ENCODE data around the gene ARHGAP30. TPM values are rescaled to one million over a fixed set of nuclear protein-coding genes. Genes with fewer than 3 reads are reported as not detected.

The ARHGAP30 gene
- total RNA-seq, 2 experiments from 2014 or later: 277 to 281 TPM

DNA sequence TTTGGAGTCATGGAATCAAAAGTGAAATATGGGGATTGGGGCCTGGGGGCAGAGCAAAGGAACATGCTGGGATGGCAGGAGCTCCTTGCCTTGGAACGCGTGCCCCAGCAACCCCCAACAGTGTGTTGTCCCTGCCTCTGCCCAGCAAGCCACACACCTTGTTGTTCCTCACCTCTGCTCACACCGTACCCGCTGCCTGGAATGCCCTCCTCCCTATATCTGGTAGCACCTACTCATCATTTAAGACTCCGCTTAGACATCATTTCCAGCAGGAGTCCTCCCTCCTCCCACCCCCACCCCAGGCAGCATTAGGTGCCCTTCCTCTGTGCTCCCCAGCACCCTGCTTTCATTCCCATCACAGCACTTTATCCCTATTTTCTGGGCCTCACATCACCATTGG, 11.8 kb upstream of the ARHGAP30 start:
- CTCF ChIA-PET: interaction anchor here (1.6 to 16.9 kb wide), 3 partner anchors 11 to 16 kb away, joined by 7 to 292 read pairs (median 9); partner anchors contain the start of genes ARHGAP30 and KLHDC9
- Mint-ChIP-seq H3K4me3 (no peak overlapping the region), H3K36me3 (ENCODE audit: low read depth) (no peaks in the 10 kb centered on the region), H3K27ac (no peak overlapping the region), H3K9me3 (ENCODE audit: insufficient read depth) (no peaks in the 10 kb centered on the region), H3K27me3 (ENCODE audit: low read depth) (peaks cover 5% of the 10 kb centered on the region), H3K4me1 (ENCODE audit: low read depth) (peaks cover 3% of the 10 kb centered on the region)
- no peak for ATAC-seq
- POLR2A ChIA-PET: interaction anchor here (0.6 kb wide), 1 partner anchor 16 kb away, joined by 3 read pairs; no protein-coding TSS in a partner anchor
- no peak for DNase-seq

GRCh38 chr1:161080441-161081405, 11.0 kb upstream of the ARHGAP30 start:
- no peaks in the 10 kb centered on the region for H3K9me3 Mint-ChIP-seq (ENCODE audit: insufficient read depth)
- DNase-seq: no peak
- H3K4me3 Mint-ChIP-seq: no peak overlapping the region
- H3K27ac Mint-ChIP-seq: no peak overlapping the region
- peaks cover 5% of the 10 kb centered on the region for H3K27me3 Mint-ChIP-seq (ENCODE audit: low read depth)
- no peak for ATAC-seq
- POLR2A ChIA-PET: interaction anchor here (0.6 to 0.8 kb wide), 2 partner anchors 11 to 17 kb away, joined by 3 read pairs; partner anchors contain the start of gene ARHGAP30
- no peaks in the 10 kb centered on the region for H3K36me3 Mint-ChIP-seq (ENCODE audit: low read depth)
- H3K4me1 Mint-ChIP-seq (ENCODE audit: low read depth): peaks cover 3% of the 10 kb centered on the region
- CTCF ChIA-PET: interaction anchor here (2.2 to 16.9 kb wide), 3 partner anchors 10 to 16 kb away, joined by 9 to 292 read pairs (median 13); partner anchors contain the start of genes ARHGAP30 and KLHDC9

- POLR2A ChIA-PET: interaction anchor here (1.0 to 1.3 kb wide), 4 partner anchors 10 to 18 kb away, joined by 3 to 4 read pairs (median 4); partner anchors contain the start of gene ARHGAP30
Observed at GRCh38 chr1:161079436-161080110, 9.9 kb upstream of the ARHGAP30 start.

GRCh38 chr1:161077426-161077825, 7.7 kb upstream of the ARHGAP30 start:
- Mint-ChIP-seq H3K9me3 (ENCODE audit: insufficient read depth) (no peaks in the 10 kb centered on the region), H3K4me1 (ENCODE audit: low read depth) (peaks cover 26% of the 10 kb centered on the region), H3K36me3 (ENCODE audit: low read depth) (no peaks in the 10 kb centered on the region), H3K4me3 (no peak overlapping the region), H3K27ac (no peak overlapping the region), H3K27me3 (ENCODE audit: low read depth) (peaks cover 5% of the 10 kb centered on the region)
- DNase-seq (no peak), ATAC-seq (no peak)
- CTCF ChIA-PET: interaction anchor here (1.0 to 16.9 kb wide), 3 partner anchors 12 to 32 kb away, joined by 3 to 292 read pairs (median 3); partner anchors contain the start of genes KLHDC9, NECTIN4 and USF1
- POLR2A ChIA-PET: interaction anchor here (0.7 kb wide), 1 partner anchor 28 kb away, joined by 3 read pairs; no protein-coding TSS in a partner anchor

More at GRCh38 chr1:161079436-161080110, 9.9 kb upstream of the ARHGAP30 start:
- no peak overlapping the region for H3K27ac Mint-ChIP-seq
- H3K4me3 Mint-ChIP-seq: no peak overlapping the region
- no peaks in the 10 kb centered on the region for H3K9me3 Mint-ChIP-seq (ENCODE audit: insufficient read depth)
- CTCF ChIA-PET: interaction anchor here (2.2 to 16.9 kb wide), 2 partner anchors 9 to 18 kb away, joined by 13 to 292 read pairs; partner anchors contain the start of genes ARHGAP30 and KLHDC9
- no peaks in the 10 kb centered on the region for H3K36me3 Mint-ChIP-seq (ENCODE audit: low read depth)
- H3K27me3 Mint-ChIP-seq (ENCODE audit: low read depth): peaks cover 5% of the 10 kb centered on the region
- peaks cover 5% of the 10 kb centered on the region for H3K4me1 Mint-ChIP-seq (ENCODE audit: low read depth)
- ATAC-seq: no peak
- DNase-seq: no peak

DNA sequence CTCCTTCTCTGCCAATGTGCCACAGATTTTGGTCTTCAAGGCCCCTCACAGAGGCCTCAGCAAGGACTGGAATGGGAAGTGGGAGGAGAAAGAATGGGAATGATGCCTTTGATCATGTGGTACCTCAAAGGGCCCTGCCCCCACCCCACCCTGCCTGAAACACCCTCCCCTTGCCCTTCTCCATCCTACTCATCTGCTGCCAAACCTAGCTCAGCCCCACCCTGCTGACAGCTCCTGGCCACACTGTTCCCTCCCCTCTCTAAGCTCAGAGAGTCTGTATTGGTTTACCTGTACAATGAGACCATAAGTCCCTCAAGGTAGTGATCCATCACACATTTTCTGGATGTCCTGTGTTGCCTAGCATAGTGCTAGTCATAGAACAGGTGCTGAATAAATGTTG, 6.7 kb upstream of the ARHGAP30 start:
- ChIA-PET POLR2A (interaction anchor here (1.0 kb wide), 1 partner anchor 8 kb away, joined by 4 read pairs; no protein-coding TSS in a partner anchor), CTCF (interaction anchor here (0.6 to 16.9 kb wide), 4 partner anchors 21 to 90 kb away, joined by 3 to 292 read pairs (median 3); partner anchors contain the start of genes KLHDC9, PPOX and USF1)
- Mint-ChIP-seq H3K9me3 (ENCODE audit: insufficient read depth) (no peaks in the 10 kb centered on the region), H3K27me3 (ENCODE audit: low read depth) (peaks cover 5% of the 10 kb centered on the region), H3K27ac (no peak overlapping the region), H3K36me3 (ENCODE audit: low read depth) (no peaks in the 10 kb centered on the region), H3K4me3 (no peak overlapping the region), H3K4me1 (ENCODE audit: low read depth) (peaks cover 32% of the 10 kb centered on the region)
- DNase-seq (no peak), ATAC-seq (no peak)

DNA sequence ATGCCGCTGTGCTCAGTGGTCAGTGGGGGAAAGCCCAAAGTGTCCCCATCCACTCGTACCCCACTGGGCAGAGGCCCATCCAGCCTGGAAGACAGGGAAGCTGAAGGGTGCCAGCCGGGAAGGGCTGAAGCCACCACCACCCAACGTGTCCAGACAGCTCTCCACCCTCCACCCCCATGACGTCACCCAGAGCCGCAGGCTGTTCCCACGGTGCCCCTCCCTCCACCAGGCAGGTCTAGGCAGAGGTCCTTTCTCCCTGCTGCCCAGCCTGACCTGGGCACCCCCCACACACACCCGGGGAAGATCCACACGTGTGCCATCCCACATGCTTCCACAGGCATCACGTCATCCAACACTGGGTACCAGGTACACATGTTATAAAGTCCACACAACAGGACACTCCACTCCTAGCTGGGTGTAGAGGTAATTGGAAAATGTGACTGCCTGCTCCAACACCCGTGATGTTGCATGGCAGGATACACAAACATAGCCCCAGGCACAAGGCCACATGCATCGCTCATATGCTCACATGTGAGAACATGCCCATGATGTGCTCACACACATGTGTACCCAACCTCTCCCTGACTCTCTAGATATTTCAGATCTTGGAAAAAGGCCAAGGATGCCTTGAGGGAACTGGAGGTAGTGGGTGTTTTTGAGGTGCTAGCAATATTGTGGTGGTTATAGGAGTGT, 5.1 kb upstream of the ARHGAP30 start:
- ChIA-PET POLR2A (no interaction called here), CTCF (interaction anchor here (1.5 to 16.9 kb wide), 2 partner anchors 22 to 91 kb away, joined by 3 to 292 read pairs; partner anchors contain the start of genes KLHDC9 and PPOX)
- H3K27me3 Mint-ChIP-seq (ENCODE audit: low read depth): peaks cover 5% of the 10 kb centered on the region
- peak overlapping the region; percentile 25 for H3K27ac Mint-ChIP-seq
- no peak for ATAC-seq
- peaks cover 48% of the 10 kb centered on the region for H3K4me1 Mint-ChIP-seq (ENCODE audit: low read depth)
- H3K9me3 Mint-ChIP-seq (ENCODE audit: insufficient read depth): no peaks in the 10 kb centered on the region
- H3K36me3 Mint-ChIP-seq (ENCODE audit: low read depth): no peaks in the 10 kb centered on the region
- no peak overlapping the region for H3K4me3 Mint-ChIP-seq
- DNase-seq: no peak

- peaks cover 9% of the 10 kb centered on the region for H3K36me3 Mint-ChIP-seq (ENCODE audit: low read depth)
- CTCF ChIA-PET: interaction anchor here (0.6 to 16.9 kb wide), 2 partner anchors 24 to 83 kb away, joined by 3 to 292 read pairs; partner anchors contain the start of gene KLHDC9
- no peak overlapping the region for H3K4me3 Mint-ChIP-seq
- POLR2A ChIA-PET: interaction anchor here (1.3 to 6.2 kb wide), 2 partner anchors 24 to 28 kb away, joined by 4 to 141 read pairs; partner anchors contain the start of gene USF1
- H3K9me3 Mint-ChIP-seq (ENCODE audit: insufficient read depth): no peaks in the 10 kb centered on the region
- DNase-seq (no peak), ATAC-seq (no peak)
- peak overlapping the region; percentile 58 for H3K27ac Mint-ChIP-seq
- no peaks in the 10 kb centered on the region for H3K27me3 Mint-ChIP-seq (ENCODE audit: low read depth)
- H3K4me1 Mint-ChIP-seq (ENCODE audit: low read depth): peaks cover 48% of the 10 kb centered on the region
Observed at GRCh38 chr1:161073474-161074121, 3.9 kb upstream of the ARHGAP30 start.

DNA sequence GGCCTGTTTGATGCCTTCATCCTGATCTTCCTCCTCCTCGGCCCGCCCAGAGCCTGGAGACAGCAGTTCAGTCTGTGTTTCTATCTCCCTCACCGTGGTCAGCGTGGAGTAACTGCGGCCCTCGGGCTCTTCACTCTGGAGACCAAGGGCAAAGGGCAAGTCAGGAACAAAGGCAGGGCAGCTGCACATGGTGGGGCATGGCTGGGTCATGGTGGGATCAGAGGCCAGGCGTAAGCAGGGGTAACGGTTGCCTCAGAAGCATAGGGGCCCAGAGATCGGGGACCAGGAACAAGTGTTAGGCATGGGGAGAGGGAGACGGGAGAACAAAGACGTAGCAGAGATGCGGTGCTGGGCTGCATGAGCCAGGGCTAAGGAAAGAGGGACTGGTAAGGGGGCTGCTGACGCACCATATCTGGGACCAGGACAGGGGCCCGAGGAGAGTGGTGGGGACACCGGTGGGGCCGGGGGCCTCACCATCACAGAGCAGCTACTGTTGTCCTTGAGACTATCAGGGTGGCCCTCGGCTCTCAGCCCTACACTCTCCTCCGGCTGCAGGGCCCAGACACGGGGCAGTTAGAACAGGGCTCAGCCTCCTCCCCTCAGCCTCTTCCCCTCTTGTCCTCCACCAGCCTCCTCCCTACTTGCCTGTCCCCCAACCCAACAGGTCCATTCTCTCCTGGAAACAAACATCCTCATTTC, 3.2 kb upstream of the ARHGAP30 start:
- DNase-seq: no peak
- POLR2A ChIA-PET: interaction anchor here (1.3 to 6.2 kb wide), 3 partner anchors 25 to 27 kb away, joined by 4 to 141 read pairs (median 86); partner anchors contain the start of genes KLHDC9 and USF1
- CTCF ChIA-PET: interaction anchor here (1.1 to 16.9 kb wide), 7 partner anchors 16 to 68 kb away, joined by 4 to 292 read pairs (median 9); partner anchors contain the start of genes KLHDC9, NECTIN4, TSTD1 and USF1
- peaks cover 16% of the 10 kb centered on the region for H3K36me3 Mint-ChIP-seq (ENCODE audit: low read depth)
- no peak overlapping the region for H3K4me3 Mint-ChIP-seq
- H3K9me3 Mint-ChIP-seq (ENCODE audit: insufficient read depth): no peaks in the 10 kb centered on the region
- peaks cover 52% of the 10 kb centered on the region for H3K4me1 Mint-ChIP-seq (ENCODE audit: low read depth)
- H3K27me3 Mint-ChIP-seq (ENCODE audit: low read depth): no peaks in the 10 kb centered on the region
- no peak for ATAC-seq
- peak overlapping the region; percentile 58 for H3K27ac Mint-ChIP-seq

- peaks cover 60% of the 10 kb centered on the region for H3K4me1 Mint-ChIP-seq (ENCODE audit: low read depth)
- ChIA-PET POLR2A (interaction anchor here (0.6 to 6.2 kb wide), 7 partner anchors 22 to 97 kb away, joined by 3 to 141 read pairs (median 5); partner anchors contain the start of genes F11R, KLHDC9 and USF1), CTCF (interaction anchor here (0.5 to 16.9 kb wide), 23 partner anchors 8 to 369 kb away, joined by 3 to 292 read pairs (median 6); partner anchors contain the start of genes DEDD, F11R, KLHDC9 and NECTIN4)
- ATAC-seq: no peak
- peaks cover 25% of the 10 kb centered on the region for H3K36me3 Mint-ChIP-seq (ENCODE audit: low read depth)
- no peaks in the 10 kb centered on the region for H3K27me3 Mint-ChIP-seq (ENCODE audit: low read depth)
- DNase-seq: peak; percentile 75
- no peaks in the 10 kb centered on the region for H3K9me3 Mint-ChIP-seq (ENCODE audit: insufficient read depth)
- no peak overlapping the region for H3K4me3 Mint-ChIP-seq
- H3K27ac Mint-ChIP-seq: peak overlapping the region; percentile 26
Observed at GRCh38 chr1:161071886-161072371, 2.2 kb upstream of the ARHGAP30 start.
